Neuronal stem cell (in vitro differentiated cells): ENCODE measurements around the gene DPYSL4.

ENCODE experiments used
- DNase-seq: peaks from one replicate; pipeline ENCODE4 v3.0.0-alpha.2; 2013; ENCODE audit warnings: low spot score
- H2AFZ ChIP-seq: one replicate; pipeline ENCODE4 v1.6.1; 2013; ENCODE audit warnings: mild to moderate bottlenecking, low read length, inconsistent platforms
- H2AK5ac ChIP-seq: 2 replicates; pipeline ENCODE4 v1.6.1; 2013; ENCODE audit warnings: low read depth, mild to moderate bottlenecking, inconsistent platforms, low read length, moderate library complexity, mixed read lengths
- H2BK120ac ChIP-seq: 2 replicates; pipeline ENCODE4 v1.6.1; 2013; ENCODE audit warnings: low read depth, mild to moderate bottlenecking, inconsistent platforms, low read length, moderate library complexity, mixed read lengths
- H2BK12ac ChIP-seq: one replicate; pipeline ENCODE4 v1.6.1; 2013; ENCODE audit warnings: low read length, inconsistent platforms
- H2BK15ac ChIP-seq: 2 replicates; pipeline ENCODE4 v1.6.1; 2013; ENCODE audit warnings: mild to moderate bottlenecking, low read length, inconsistent platforms, mixed read lengths
- H2BK5ac ChIP-seq: one replicate; pipeline ENCODE4 v1.6.1; 2013; ENCODE audit warnings: inconsistent platforms, mild to moderate bottlenecking, low read length, moderate library complexity
- H3K14ac ChIP-seq: one replicate; pipeline ENCODE4 v1.6.1; 2013; ENCODE audit warnings: low read length, inconsistent platforms
- H3K18ac ChIP-seq: 2 replicates; pipeline ENCODE4 v1.6.1; 2013; ENCODE audit warnings: low read length, inconsistent platforms
- H3K23ac ChIP-seq: 2 replicates; pipeline ENCODE4 v1.6.1; 2013; ENCODE audit warnings: low read depth, mild to moderate bottlenecking, mixed read lengths, low read length, inconsistent platforms; ENCODE audit not compliant: poor library complexity
- H3K27ac ChIP-seq: replicated peaks from 3 replicates; pipeline ENCODE4 v1.5.1; 2013; ENCODE audit warnings: low read length, inconsistent platforms
- H3K27me3 ChIP-seq, 3 experiments: 2 replicates each; pipeline ENCODE4 v1.6.1; 2013; ENCODE audit warnings: low read length in 3 of 3, mild to moderate bottlenecking in 2 of 3, inconsistent platforms in 1 of 3, low read depth in 1 of 3, mixed read lengths in 1 of 3, moderate library complexity in 1 of 3; ENCODE audit not compliant: control insufficient read depth in 3 of 3, insufficient read depth in 3 of 3
- H3K36me3 ChIP-seq, 2 donors: replicated peaks in 1 of 2; 2 replicates each; pipeline ENCODE4 v1.6.1; 2013; ENCODE audit warnings: low read length in 2 of 2; ENCODE audit not compliant: control insufficient read depth in 2 of 2, insufficient read depth in 2 of 2
- H3K4ac ChIP-seq: 2 replicates; pipeline ENCODE4 v1.6.1; 2013; ENCODE audit warnings: inconsistent platforms, mild to moderate bottlenecking, low read length, moderate library complexity
- H3K4me1 ChIP-seq, 2 donors: 1 replicate in 1 of 2; 2 replicates in 1 of 2; pipeline ENCODE4 v1.6.1; 2013; ENCODE audit warnings: low read length in 2 of 2, low read depth in 1 of 2; ENCODE audit not compliant: control insufficient read depth in 2 of 2, insufficient read depth in 1 of 2
- H3K4me2 ChIP-seq: one replicate; pipeline ENCODE4 v1.6.1; 2013; ENCODE audit warnings: mild to moderate bottlenecking, low read length, inconsistent platforms; ENCODE audit not compliant: insufficient read depth, poor library complexity, severe bottlenecking
- H3K4me3 ChIP-seq, 2 donors: 2 replicates each; pipeline ENCODE4 v1.5.1; 2013; ENCODE audit warnings: low read length in 2 of 2, mild to moderate bottlenecking in 2 of 2, inconsistent platforms in 1 of 2, moderate library complexity in 1 of 2
- H3K79me1 ChIP-seq: one replicate; pipeline ENCODE4 v1.6.1; 2013; ENCODE audit warnings: low read depth, mild to moderate bottlenecking, inconsistent platforms, low read length, moderate library complexity
- H3K9ac ChIP-seq: one replicate; pipeline ENCODE4 v1.6.1; 2013; ENCODE audit warnings: mild to moderate bottlenecking, low read depth, low read length, inconsistent platforms; ENCODE audit not compliant: poor library complexity
- H3K9me3 ChIP-seq, 2 donors: replicated peaks in 1 of 2; 2 replicates each; pipeline versions ENCODE3 to v1.6.1; 2013; ENCODE audit warnings: low read length in 2 of 2, mild to moderate bottlenecking in 2 of 2, inconsistent platforms in 1 of 2, low read depth in 1 of 2, mixed read lengths in 1 of 2, moderate library complexity in 1 of 2; ENCODE audit not compliant: control insufficient read depth in 2 of 2, insufficient read depth in 1 of 2
- H4K8ac ChIP-seq: one replicate; pipeline ENCODE4 v1.6.1; 2013; ENCODE audit warnings: low read depth, mild to moderate bottlenecking, inconsistent platforms, low read length, moderate library complexity
- H4K91ac ChIP-seq: one replicate; pipeline ENCODE4 v1.6.1; 2013; ENCODE audit warnings: low read length, low read depth, mild to moderate bottlenecking, inconsistent platforms; ENCODE audit not compliant: poor library complexity
- WGBS, 2 donors: extraction: QIAGEN DNeasy Blood & Tissue Kit; methylation state at CpG; one replicate each; pipeline ENCODE4 v1.1.7; 2013; ENCODE audit warnings: missing lambda C conversion rate in 2 of 2, mixed read lengths in 1 of 2; ENCODE audit not compliant: insufficient read length in 2 of 2, insufficient replicate concordance in 1 of 2; ENCODE audit errors: extremely low coverage in 2 of 2; 5-methylcytosine and 5-hydroxymethylcytosine counted together

Gene DPYSL4

DNA sequence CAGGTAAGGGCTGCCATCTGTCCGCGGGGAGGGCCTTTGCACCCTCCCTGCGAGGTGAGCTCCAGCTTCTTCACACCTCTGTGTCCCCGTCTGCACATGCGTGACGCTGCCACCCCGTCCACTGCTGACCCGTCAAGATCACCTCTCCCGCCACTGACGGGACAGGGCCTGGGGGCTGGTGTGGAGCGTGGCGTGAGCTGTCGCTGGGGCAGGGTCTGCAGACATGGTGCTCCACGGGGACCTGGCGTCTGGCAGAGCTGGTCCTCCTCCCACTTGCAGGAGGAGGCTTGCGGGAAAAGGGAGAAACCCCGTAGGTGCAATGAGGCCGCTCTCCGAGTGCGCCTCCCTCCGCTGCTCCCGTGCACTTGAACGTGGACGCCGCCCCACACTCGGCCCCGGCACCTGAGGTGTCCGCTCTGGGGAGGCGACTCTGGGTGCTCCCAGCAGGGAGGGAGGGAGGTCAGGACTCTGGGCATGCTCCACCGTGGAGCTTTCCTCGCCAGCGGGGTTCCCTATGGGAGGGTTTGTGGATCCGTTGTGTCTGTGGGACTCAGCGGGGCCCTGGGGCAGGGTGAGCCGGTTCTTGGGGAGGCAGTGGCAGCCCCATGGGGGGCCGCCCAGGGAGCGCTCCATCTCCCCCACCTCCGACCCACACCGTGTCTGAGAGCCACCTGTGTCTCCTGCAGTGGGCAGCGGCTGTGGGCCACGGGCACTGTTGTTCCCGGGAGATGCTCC lies 17.6 kb upstream of the DPYSL4 start:
- H3K23ac ChIP-seq: peak overlapping the region; percentile 85
- no peaks in the 10 kb centered on the region for H3K79me1 ChIP-seq
- no peak for DNase-seq
- no peak overlapping the region for H2BK12ac ChIP-seq
- H2AFZ ChIP-seq: no peak overlapping the region
- H3K18ac ChIP-seq: peak overlapping the region; percentile 57
- H2BK5ac ChIP-seq: no peak overlapping the region
- H2BK15ac ChIP-seq: peak overlapping the region; percentile 45
- no peak overlapping the region for H3K4ac ChIP-seq
- H3K4me1 ChIP-seq: peaks cover 0 to 1% of the 10 kb centered on the region in 2 donors
- H3K4me2 ChIP-seq: no peak overlapping the region
- no peak overlapping the region for H2BK120ac ChIP-seq
- H3K27me3 ChIP-seq: peaks cover 0 to 20% (median 3%) of the 10 kb centered on the region in 3 experiments
- peak overlapping the region in 1 of 2 donors; percentile 28 for H3K4me3 ChIP-seq
- WGBS, 2 donors: no CpG with 5 or more reads among the region's 42 CpGs
- H2AK5ac ChIP-seq: peak overlapping the region; percentile 70
- H3K14ac ChIP-seq: peak overlapping the region; percentile 47
- H4K91ac ChIP-seq: no peak overlapping the region
- H3K27ac ChIP-seq: no peak overlapping the region
- H3K9ac ChIP-seq: peak overlapping the region; percentile 44
- peaks cover 0 to 3% of the 10 kb centered on the region in 2 donors for H3K9me3 ChIP-seq
- H4K8ac ChIP-seq: no peak overlapping the region
- no peaks in the 10 kb centered on the region for H3K36me3 ChIP-seq

DNA sequence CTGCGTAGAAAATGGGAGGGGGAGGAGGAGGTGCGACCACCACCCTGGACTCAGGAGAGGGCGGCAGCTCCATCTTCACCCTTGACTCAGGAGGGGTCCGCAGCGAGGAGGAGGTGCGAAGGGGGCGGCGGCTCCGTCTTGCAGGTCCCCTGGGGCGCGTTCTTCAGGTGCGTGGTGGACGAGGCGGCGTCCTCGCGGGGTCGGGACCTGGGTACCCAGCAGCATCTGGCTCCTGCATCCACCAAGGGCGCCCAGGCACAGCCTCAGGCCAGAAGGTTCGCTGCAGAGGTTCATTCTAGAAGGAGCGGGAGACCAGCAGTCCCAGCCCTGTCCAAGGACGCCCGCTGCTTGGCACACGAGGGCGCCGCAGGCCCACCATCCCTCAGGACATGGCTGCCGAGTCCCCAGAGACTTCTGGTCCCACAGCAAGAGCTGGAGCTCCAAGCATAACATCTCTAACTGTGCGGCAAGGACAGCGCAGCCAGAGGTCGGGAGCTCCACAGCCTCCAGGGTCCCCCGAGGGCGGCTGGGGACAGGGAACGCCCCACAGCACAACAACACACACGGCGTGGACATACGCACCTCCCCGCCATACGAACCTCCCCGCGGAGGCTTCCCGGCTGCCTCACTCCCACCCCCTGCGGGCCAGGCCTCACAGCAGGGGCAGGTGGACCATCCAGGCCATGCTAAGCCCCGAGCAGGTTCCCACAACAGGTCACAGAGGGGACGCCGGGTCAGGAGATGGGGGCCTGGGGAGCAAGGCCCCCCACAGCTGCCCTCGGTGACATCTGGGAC lies 16.8 kb upstream of the DPYSL4 start:
- H3K4me3 ChIP-seq: no peak overlapping the region
- H3K4ac ChIP-seq: no peak overlapping the region
- DNase-seq: no peak
- H3K9me3 ChIP-seq: peaks cover 0 to 3% of the 10 kb centered on the region in 2 donors
- H2BK120ac ChIP-seq: no peak overlapping the region
- peaks cover 0 to 1% of the 10 kb centered on the region in 2 donors for H3K4me1 ChIP-seq
- WGBS, 2 donors: no CpG with 5 or more reads among the region's 46 CpGs
- peaks cover 0 to 14% (median 3%) of the 10 kb centered on the region in 3 experiments for H3K27me3 ChIP-seq
- no peak overlapping the region for H3K4me2 ChIP-seq
- no peak overlapping the region for H2AFZ ChIP-seq
- peak overlapping the region; percentile 44 for H3K9ac ChIP-seq
- H3K36me3 ChIP-seq: no peaks in the 10 kb centered on the region
- H3K23ac ChIP-seq: peak overlapping the region; percentile 25
- H3K14ac ChIP-seq: peak overlapping the region; percentile 71
- peak overlapping the region; percentile 57 for H3K18ac ChIP-seq
- no peak overlapping the region for H4K91ac ChIP-seq
- H4K8ac ChIP-seq: no peak overlapping the region
- H2BK15ac ChIP-seq: no peak overlapping the region
- H3K27ac ChIP-seq: no peak overlapping the region
- H2AK5ac ChIP-seq: peak overlapping the region; percentile 75
- H2BK12ac ChIP-seq: no peak overlapping the region
- H3K79me1 ChIP-seq: no peaks in the 10 kb centered on the region
- no peak overlapping the region for H2BK5ac ChIP-seq

- Histone ChIP-seq H2BK5ac (no peak overlapping the region), H3K9me3 (peaks cover 0 to 3% of the 10 kb centered on the region in 2 donors), H4K8ac (no peak overlapping the region), H3K9ac (peak overlapping the region; percentile 44), H2AFZ (no peak overlapping the region), H3K18ac (peak overlapping the region; percentile 71), H2BK15ac (peak overlapping the region; percentile 58), H3K14ac (peak overlapping the region; percentile 71), H3K23ac (peak overlapping the region; percentile 95), H3K4me2 (no peak overlapping the region), H3K36me3 (no peaks in the 10 kb centered on the region), H3K4me3 (no peak overlapping the region), H3K4me1 (peaks cover 3 to 4% of the 10 kb centered on the region in 2 donors), H3K4ac (no peak overlapping the region), H3K27ac (no peak overlapping the region), H3K79me1 (no peaks in the 10 kb centered on the region), H2AK5ac (peak overlapping the region; percentile 75), H3K27me3 (peaks cover 0 to 16% (median 5%) of the 10 kb centered on the region in 3 experiments), H2BK120ac (no peak overlapping the region), H4K91ac (no peak overlapping the region), H2BK12ac (no peak overlapping the region)
- no peak for DNase-seq
- no CpG with 5 or more reads among the region's 36 CpGs for WGBS, 2 donors
Measured at GRCh38 chr10:132170561-132171361, 16.0 kb upstream of the DPYSL4 start.
